Lower lobe of right lung (tissue), 2 donors: ENCODE measurements around the gene MRPL46. TPM values are rescaled to one million over a fixed set of nuclear protein-coding genes. Genes with fewer than 3 reads are reported as not detected.
"Not testable (repeated sequence)": the region's sequence is repeated elsewhere in the genome, so short reads cannot be mapped to it uniquely, and the experiment has no call there.

Source experiments
- ATAC-seq, 2 donors: fragments of 200-7000 bp; cut with Tn5 transposase; one replicate each; pipeline ENCODE4 v1.9.1; 2020 to 2022; ENCODE audit warnings: mild to moderate bottlenecking in 2 of 2, moderate library complexity in 2 of 2
- DNase-seq: peaks from one replicate; pipeline ENCODE4 v3.0.0-alpha.2; 2020
- H3K27ac ChIP-seq: fragments of 200-600 bp; one replicate; pipeline ENCODE4 v1.8.0; 2022
- H3K27me3 ChIP-seq: fragments of 200-600 bp; one replicate; pipeline ENCODE4 v1.8.0; 2022; ENCODE audit warnings: low read depth
- H3K36me3 ChIP-seq: fragments of 200-600 bp; one replicate; pipeline ENCODE4 v1.8.0; 2022; ENCODE audit warnings: mild to moderate bottlenecking
- H3K4me1 ChIP-seq: fragments of 200-600 bp; one replicate; pipeline ENCODE4 v1.8.0; 2022
- H3K4me3 ChIP-seq: fragments of 200-600 bp; one replicate; pipeline ENCODE4 v1.8.0; 2022; ENCODE audit warnings: mild to moderate bottlenecking
- H3K9me3 ChIP-seq: fragments of 200-600 bp; one replicate; pipeline ENCODE4 v1.8.0; 2022
- intact Hi-C: fragments of 100-400 bp; cut with DNase I; formaldehyde crosslinking; loops from one replicate; pipeline ENCODE4 v1.11.0; 2022
- total RNA-seq: library from RNA; stranded (reverse); fragmentation: NEBNext Ultra II Directional; extraction: Animal tissue kit (Norgen Biotek cat#: 25700); gene quantifications from one replicate; pipeline ENCODE4 v1.2.1, GENCODE V29; 2021
- TF ChIP-seq, protein P1 (sequence below): fragments of 200-600 bp; IDR thresholded peaks from one replicate; pipeline ENCODE4 v1.8.0; 2022; ENCODE audit warnings: antibody characterized with exemption, mild to moderate bottlenecking
- donor health status: DM: no; HTN: yes; CAD: no; lungs with severe emphysema.

The MRPL46 gene
- total RNA-seq, 1 donor from 2014 or later: 15.3 TPM

DNA sequence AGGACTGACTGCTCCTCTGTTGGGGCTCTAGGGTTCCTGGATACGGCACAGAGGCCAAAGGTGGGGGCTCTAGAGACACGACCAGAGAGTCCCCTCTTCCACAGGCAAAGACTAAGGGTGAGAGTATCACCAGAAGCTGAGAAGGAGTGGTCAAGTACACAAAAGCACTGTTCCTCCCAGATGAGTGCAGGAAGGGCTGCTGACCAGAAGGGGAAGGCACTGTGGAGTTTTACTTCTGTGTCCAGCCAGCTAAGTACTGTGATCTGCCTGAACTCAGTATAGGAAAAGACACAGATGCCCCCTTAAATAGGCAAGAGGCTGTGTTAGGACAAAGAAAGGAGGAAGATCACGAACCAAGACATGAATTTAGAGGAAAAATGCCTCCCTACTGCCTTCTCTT, 12.0 kb upstream of the MRPL46 start:
- Histone ChIP-seq H3K4me3 (no peak overlapping the region), H3K4me1 (no peaks in the 10 kb centered on the region), H3K9me3 (no peaks in the 10 kb centered on the region), H3K27me3 (no peaks in the 10 kb centered on the region), H3K36me3 (peaks cover 48% of the 10 kb centered on the region), H3K27ac (no peak overlapping the region)
- ATAC-seq (no peak), DNase-seq (no peak)
- TF ChIP-seq, protein P1, sequence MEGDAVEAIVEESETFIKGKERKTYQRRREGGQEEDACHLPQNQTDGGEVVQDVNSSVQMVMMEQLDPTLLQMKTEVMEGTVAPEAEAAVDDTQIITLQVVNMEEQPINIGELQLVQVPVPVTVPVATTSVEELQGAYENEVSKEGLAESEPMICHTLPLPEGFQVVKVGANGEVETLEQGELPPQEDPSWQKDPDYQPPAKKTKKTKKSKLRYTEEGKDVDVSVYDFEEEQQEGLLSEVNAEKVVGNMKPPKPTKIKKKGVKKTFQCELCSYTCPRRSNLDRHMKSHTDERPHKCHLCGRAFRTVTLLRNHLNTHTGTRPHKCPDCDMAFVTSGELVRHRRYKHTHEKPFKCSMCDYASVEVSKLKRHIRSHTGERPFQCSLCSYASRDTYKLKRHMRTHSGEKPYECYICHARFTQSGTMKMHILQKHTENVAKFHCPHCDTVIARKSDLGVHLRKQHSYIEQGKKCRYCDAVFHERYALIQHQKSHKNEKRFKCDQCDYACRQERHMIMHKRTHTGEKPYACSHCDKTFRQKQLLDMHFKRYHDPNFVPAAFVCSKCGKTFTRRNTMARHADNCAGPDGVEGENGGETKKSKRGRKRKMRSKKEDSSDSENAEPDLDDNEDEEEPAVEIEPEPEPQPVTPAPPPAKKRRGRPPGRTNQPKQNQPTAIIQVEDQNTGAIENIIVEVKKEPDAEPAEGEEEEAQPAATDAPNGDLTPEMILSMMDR: no peak
- intact Hi-C loops: no loop called here

DNA sequence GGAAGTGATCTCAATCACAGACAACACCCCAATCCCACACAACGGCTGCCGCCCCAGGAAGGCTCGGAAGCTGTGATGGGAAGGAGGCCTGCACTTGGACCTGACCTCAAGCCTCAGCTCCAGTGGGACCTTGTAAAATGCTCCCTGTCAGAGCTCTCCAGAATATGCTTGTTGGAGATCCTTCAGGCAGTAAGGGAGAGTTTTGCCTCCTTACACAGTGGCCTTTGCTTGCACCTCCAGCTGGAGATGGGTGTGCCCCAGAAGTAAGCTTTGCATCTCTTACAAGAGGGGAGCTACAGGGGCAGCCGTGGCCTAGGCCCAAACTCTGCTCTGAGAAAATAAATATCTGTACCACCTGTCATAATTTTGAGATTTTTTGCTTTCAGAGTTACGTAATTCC, 10.7 kb upstream of the MRPL46 start:
- no peaks in the 10 kb centered on the region for H3K27me3 ChIP-seq
- intact Hi-C loops: no loop called here
- H3K36me3 ChIP-seq: peaks cover 58% of the 10 kb centered on the region
- H3K4me3 ChIP-seq: no peak overlapping the region
- no peak for ATAC-seq
- TF ChIP-seq, protein P1: no peak
- no peaks in the 10 kb centered on the region for H3K9me3 ChIP-seq
- DNase-seq: no peak
- H3K4me1 ChIP-seq: no peaks in the 10 kb centered on the region
- H3K27ac ChIP-seq: no peak overlapping the region

DNA sequence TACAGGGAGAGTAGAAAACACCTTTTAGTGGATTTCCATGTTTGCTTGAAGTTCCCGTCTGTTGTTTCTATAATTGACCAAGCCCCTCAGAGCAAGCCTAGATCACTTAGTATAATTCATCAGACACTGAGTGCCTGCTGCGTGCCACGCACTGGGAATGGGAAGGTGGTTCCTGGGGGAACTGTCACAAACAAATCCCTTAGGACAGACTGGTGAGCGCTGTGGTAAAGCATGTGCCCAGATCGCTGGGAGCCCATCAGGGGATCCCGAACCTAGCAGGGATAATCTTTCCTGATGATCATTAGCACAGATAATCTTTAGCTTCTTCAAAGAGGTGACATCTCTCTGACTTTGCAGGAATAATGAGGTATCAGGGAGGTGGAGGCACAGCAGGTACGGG, 9.9 kb upstream of the MRPL46 start:
- Histone ChIP-seq H3K9me3 (no peaks in the 10 kb centered on the region), H3K4me1 (no peaks in the 10 kb centered on the region), H3K27me3 (no peaks in the 10 kb centered on the region), H3K36me3 (peaks cover 65% of the 10 kb centered on the region), H3K27ac (no peak overlapping the region), H3K4me3 (no peak overlapping the region)
- DNase-seq: no peak
- TF ChIP-seq, protein P1: no peak
- intact Hi-C loops: no loop called here
- ATAC-seq: no peak

DNA sequence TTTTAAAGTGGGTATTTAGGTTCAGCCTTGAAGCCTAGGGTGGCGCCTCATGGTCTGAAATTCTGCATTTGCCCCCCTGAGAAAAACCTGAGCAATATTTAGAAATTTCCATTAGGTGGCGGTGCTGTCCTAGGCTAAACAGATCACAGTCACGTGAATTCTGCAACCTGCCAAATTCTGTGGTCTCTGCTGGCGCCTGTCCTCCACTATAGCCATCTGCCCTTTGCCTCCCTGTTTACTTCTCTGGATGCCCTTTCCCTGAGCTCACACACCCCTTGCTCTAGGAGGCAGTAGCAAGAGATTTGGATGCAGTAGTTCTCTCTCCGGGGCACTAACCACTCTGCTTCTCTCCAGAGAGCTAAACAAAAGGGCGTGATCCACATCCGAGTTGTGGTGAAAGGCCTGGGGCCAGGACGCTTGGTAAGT, 9.5 kb upstream of the MRPL46 start:
- peaks cover 70% of the 10 kb centered on the region for H3K36me3 ChIP-seq

DNA sequence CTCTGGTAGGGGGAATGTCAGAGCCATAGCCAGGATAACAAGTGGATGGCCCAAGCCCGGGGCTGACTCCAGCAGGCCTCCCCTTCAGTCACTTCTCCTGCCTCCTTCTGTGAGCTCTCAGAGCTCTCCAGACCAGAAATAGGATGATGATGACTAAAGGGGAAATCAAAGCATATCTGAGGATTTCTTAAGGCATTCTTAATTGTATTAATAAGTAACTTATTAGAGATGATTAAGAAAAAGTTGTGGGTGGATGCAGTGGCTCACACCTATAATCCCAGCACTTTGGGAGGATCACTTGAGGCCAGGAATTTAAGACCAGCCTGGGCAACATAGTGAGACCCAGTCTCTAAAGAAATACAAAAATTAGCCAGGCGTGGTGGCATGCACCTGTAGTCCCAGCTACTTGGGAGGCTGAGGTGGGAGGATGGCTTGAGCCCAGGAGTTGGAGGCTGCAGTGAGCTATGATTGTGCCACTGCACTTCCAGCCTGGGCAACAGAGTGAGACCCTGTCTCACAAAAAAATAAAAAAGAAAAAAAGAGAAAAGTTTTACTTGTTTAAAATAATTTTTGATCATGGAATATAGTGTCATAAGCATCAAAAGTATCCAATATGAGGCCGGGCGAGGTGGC, 6.6 kb upstream of the MRPL46 start:
- ATAC-seq, intact Hi-C loops, H3K27ac ChIP-seq: not testable (repeated sequence)

More for the DNA sequence above, 9.5 kb upstream of the MRPL46 start:
- TF ChIP-seq, protein P1: no peak
- intact Hi-C loops: no loop called here
- no peaks in the 10 kb centered on the region for H3K4me1 ChIP-seq
- no peak overlapping the region for H3K4me3 ChIP-seq
- no peak for DNase-seq
- H3K27me3 ChIP-seq: no peaks in the 10 kb centered on the region
- H3K27ac ChIP-seq: no peak overlapping the region
- no peak for ATAC-seq
- H3K9me3 ChIP-seq: no peaks in the 10 kb centered on the region

DNA sequence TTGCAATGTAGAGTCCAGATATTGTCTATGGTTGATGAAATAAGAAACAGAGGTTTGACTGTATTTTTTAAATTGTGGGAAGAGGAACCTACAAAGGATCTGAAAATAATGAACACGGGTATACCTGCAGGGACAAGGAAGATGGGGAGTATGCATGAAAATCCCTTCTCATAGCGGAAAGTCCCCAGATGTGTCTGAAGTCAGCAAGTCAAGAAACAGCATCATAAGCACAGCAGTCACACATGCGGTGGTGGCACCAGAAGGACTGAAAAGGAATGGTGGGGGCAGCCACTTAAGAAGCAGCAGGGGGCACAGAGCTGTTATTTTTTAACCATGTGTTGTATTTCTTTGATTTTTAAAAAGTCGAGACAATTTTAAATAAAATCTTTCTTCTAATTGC, 5.0 kb upstream of the MRPL46 start:
- no peak for ATAC-seq
- DNase-seq: no peak
- Histone ChIP-seq H3K4me3 (no peak overlapping the region), H3K27ac (no peak overlapping the region), H3K36me3 (peaks cover 47% of the 10 kb centered on the region), H3K9me3 (no peaks in the 10 kb centered on the region), H3K4me1 (peaks cover 12% of the 10 kb centered on the region), H3K27me3 (no peaks in the 10 kb centered on the region)
- TF ChIP-seq, protein P1: no peak
- intact Hi-C loops: no loop called here

More for the DNA sequence above, 6.6 kb upstream of the MRPL46 start:
- H3K27me3 ChIP-seq, H3K4me1 ChIP-seq, H3K4me3 ChIP-seq, H3K9me3 ChIP-seq, DNase-seq: not testable (repeated sequence)
- H3K36me3 ChIP-seq: peaks cover 63% of the 10 kb centered on the region
